GM13977 (cell line): ENCODE results near the gene IRAK2.

ENCODE experiments used
- DNase-seq: peaks from one replicate; pipeline ENCODE4 v3.0.0; 2012; ENCODE audit warnings: low spot score
- CTCF ChIP-seq: IDR thresholded peaks from 2 replicates; pipeline ENCODE4 v1.5.1; 2012; ENCODE audit warnings: mild to moderate bottlenecking, control low read depth; ENCODE audit not compliant: insufficient read depth; ENCODE audit errors: extremely low read depth, missing control alignments
- in situ Hi-C: fragments of 300-500 bp; cut with MboI; formaldehyde crosslinking; loops from one replicate; pipeline ENCODE4 v1.12.0; 2022; ENCODE audit warnings: low sequenced_read_pairs, low pct_unique_long_range_greater_than_20kb, mixed read lengths, inconsistent platforms; ENCODE audit not compliant: unreplicated experiment

The IRAK2 gene

DNA sequence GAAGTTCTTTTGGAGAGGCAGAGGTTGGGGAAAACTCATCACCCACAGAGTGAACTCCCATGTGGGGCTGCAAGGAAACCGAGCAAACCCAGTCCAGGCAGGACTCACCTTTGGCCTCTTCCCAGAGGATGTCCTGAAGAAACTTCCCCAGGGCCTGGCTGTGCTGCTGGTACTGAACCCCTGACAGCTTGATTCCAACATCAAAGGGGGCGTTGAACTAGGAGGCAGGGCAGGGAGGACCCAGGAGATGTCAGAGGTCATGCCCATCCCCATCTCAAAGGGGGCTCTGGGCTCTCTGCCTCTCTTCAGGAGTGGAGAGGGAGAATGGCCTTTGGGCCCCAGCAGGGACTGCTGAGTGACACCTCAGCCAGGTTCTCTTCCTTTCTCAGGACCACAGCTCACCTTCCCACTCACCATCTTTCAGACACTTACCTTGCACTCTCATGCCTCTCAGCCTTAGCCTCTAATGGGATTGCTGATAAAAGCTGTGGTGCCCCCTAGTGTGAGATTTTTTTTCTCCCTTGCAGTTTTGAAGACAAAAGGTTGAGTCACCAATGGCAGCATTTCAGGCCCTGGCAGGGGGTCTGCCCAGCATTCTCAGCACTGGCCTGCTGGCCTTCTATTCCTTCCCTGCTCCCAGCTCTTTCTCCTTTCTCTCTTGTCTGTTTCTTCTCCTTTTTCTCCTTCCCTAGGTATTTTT, 122.0 kb downstream of the IRAK2 start:
- in situ Hi-C loops = no loop called here
- peak; percentile 56 for DNase-seq
- peak; percentile 51 for TF ChIP-seq CTCF

- in situ Hi-C loops = no loop called here
- no peak for TF ChIP-seq CTCF
- no peak for DNase-seq
Measured at GRCh38 chr3:10287936-10288574, 123.3 kb downstream of the IRAK2 start.

DNA sequence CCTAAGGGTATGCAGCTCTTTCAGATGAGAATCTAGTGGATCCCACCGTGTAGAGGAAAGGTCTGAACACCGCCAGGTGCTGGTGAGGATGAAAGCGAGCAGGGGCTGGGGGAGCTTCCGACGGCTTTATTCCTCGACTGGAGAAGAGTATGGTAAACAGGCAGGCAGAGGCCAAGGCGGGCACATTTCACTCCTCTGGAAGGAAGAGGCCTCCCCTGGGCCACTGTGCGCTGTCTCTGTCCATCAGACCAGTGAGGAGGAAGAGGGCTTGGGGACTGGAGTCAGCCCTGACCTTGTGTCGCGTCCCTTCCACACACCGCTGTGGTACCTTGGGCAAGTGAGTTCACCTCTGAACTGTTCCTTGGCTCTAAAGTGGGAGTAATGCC, 123.8 kb downstream of the IRAK2 start:
- no peak for DNase-seq
- TF ChIP-seq CTCF = no peak
- in situ Hi-C loops = no loop called here

GRCh38 chr3:10289077-10289476, 124.4 kb downstream of the IRAK2 start:
- DNase-seq = no peak
- no peak for TF ChIP-seq CTCF
- in situ Hi-C loops = no loop called here

DNA sequence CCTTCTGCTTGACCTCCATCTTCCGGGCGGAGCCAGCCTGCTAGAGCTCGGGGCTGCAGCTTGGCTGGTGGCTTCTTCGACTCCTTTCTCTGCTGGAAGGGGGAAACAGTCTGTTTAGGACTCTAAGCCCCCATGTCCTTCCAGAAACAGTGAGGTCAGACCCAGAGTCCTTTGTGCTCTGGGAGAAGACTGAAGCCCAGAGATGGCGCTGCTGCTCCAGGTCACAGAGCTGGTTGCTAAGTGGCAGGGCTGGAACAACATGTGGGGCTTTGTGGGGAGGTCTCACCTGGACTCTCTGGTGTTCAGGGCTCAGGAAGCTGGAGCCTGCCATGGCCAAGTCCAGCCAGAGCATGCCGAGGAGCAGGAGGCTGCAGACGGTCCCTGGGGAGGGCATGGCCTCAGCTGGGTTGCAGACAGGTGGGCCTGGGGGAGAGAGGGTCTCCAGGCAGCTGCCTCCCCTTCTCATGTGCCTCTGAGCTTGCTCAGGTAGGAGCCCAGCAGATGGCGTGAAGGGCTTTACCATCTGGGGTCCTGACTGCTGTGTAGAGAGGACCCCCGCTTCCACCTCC, 125.2 kb downstream of the IRAK2 start:
- TF ChIP-seq CTCF = no peak
- in situ Hi-C loops = no loop called here
- DNase-seq = no peak

- no peak for DNase-seq
- in situ Hi-C loops = no loop called here
- no peak for TF ChIP-seq CTCF
Measured at GRCh38 chr3:10290481-10291176, 125.9 kb downstream of the IRAK2 start.
